ENCODE data around the gene PHLDA3.

DNA sequence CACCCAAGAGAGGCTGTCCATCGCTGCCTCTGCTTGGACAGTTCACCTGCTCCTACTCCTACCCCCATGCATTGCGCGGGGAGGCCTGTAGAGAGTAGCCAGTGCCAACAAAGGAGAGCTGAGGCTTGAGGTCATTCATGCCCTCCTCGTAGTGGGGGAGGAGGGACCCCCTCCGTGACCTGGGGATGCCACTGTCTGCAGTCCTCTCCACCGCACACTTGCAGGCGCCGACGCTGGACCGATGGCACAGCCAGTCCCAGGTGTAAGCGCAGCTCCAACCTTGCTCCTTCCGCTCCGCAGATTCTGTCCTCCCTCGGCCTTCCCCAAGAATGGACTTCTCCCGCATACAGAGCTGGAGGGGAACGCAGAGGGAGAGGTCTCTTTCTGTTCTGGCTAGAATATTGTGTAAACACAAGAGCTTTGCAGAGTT is 672 bp upstream of the PHLDA3 start:
- TF ChIP-seq POLR2AphosphoS5 (IDR thresholded peaks at IDR 0.05; ENCODE audit: low read depth, low read length) (no peak), EZH2 (IDR thresholded peaks at IDR 0.05) (no peak), CTCF (IDR thresholded peaks at IDR 0.05 in 2 of 3, conservative IDR thresholded peaks at IDR 0.05 in 1 of 3; ENCODE audit: borderline replicate concordance in 1 of 3, insufficient read depth in 1 of 3, low read depth in 2 of 3, low read length in 2 of 3) (no peak), TCF7L2 (IDR thresholded peaks at IDR 0.05; ENCODE audit: borderline replicate concordance, extremely low read depth, insufficient read depth, insufficient read length) (no peak), ELF1 (IDR thresholded peaks at IDR 0.05; ENCODE audit: borderline replicate concordance, low read depth) (no peak), SIN3A (IDR thresholded peaks at IDR 0.05; ENCODE audit: low read depth) (no peak), POLR2A (IDR thresholded peaks at IDR 0.05; ENCODE audit: borderline replicate concordance, extremely low read depth, insufficient read depth, insufficient read length) (no peak), SP1 (IDR thresholded peaks at IDR 0.05; ENCODE audit: low read depth) (no peak)
